Fibroblast of skin of right quadriceps (primary cell): ENCODE measurements around the gene NECTIN1.

Source experiments
- DNase-seq: peaks from one replicate; pipeline ENCODE4 v3.0.0-alpha.2; 2013

NECTIN1 gene

GRCh38 chr11:119668676-119669075 is 60.3 kb downstream of the NECTIN1 start:
- no peak for DNase-seq

GRCh38 chr11:119666463-119667131 is 62.4 kb downstream of the NECTIN1 start:
- DNase-seq: peak; percentile 43

- DNase-seq: no peak
Observed at GRCh38 chr11:119666061-119666460, 62.9 kb downstream of the NECTIN1 start.

GRCh38 chr11:119664701-119665420 is 64.1 kb downstream of the NECTIN1 start:
- DNase-seq: no peak

GRCh38 chr11:119664063-119664572 is 64.9 kb downstream of the NECTIN1 start:
- DNase-seq: peak; percentile 8

GRCh38 chr11:119663279-119663678 is 65.7 kb downstream of the NECTIN1 start:
- no peak for DNase-seq

GRCh38 chr11:119661226-119661625 is 67.8 kb downstream of the NECTIN1 start:
- no peak for DNase-seq

GRCh38 chr11:119659971-119660723 is 68.9 kb downstream of the NECTIN1 start:
- no peak for DNase-seq

GRCh38 chr11:119652907-119653659 is 75.9 kb downstream of the NECTIN1 start:
- no peak for DNase-seq

- no peak for DNase-seq
Observed at GRCh38 chr11:119651802-119652584, 77.0 kb downstream of the NECTIN1 start.

- DNase-seq: no peak
Observed at GRCh38 chr11:119650251-119650650, 78.7 kb downstream of the NECTIN1 start.

GRCh38 chr11:119647254-119647653 is 81.7 kb downstream of the NECTIN1 start:
- DNase-seq: no peak

- DNase-seq: no peak
Observed at GRCh38 chr11:119645018-119645417, 84.0 kb downstream of the NECTIN1 start.

- no peak for DNase-seq
Observed at GRCh38 chr11:119644502-119644901, 84.5 kb downstream of the NECTIN1 start.

GRCh38 chr11:119643876-119644225 is 85.1 kb downstream of the NECTIN1 start:
- DNase-seq: no peak

GRCh38 chr11:119643212-119643875 is 85.7 kb downstream of the NECTIN1 start:
- DNase-seq: no peak

- DNase-seq: no peak
Observed at GRCh38 chr11:119641983-119642745, 86.8 kb downstream of the NECTIN1 start.

- DNase-seq: no peak
Observed at GRCh38 chr11:119640541-119640940, 88.5 kb downstream of the NECTIN1 start.

GRCh38 chr11:119639642-119640205 is 89.3 kb downstream of the NECTIN1 start:
- no peak for DNase-seq

- DNase-seq: no peak
Observed at GRCh38 chr11:119638851-119639250, 90.1 kb downstream of the NECTIN1 start.
